Measurements from ENCODE around the gene SEMA3F.
A peak's percentile ranks its signal among the peaks of the same experiment; 100 is the strongest.
"Not testable (repeated sequence)": the region's sequence is repeated elsewhere in the genome, so short reads cannot be mapped to it uniquely, and the experiment has no call there.

Gene SEMA3F

DNA sequence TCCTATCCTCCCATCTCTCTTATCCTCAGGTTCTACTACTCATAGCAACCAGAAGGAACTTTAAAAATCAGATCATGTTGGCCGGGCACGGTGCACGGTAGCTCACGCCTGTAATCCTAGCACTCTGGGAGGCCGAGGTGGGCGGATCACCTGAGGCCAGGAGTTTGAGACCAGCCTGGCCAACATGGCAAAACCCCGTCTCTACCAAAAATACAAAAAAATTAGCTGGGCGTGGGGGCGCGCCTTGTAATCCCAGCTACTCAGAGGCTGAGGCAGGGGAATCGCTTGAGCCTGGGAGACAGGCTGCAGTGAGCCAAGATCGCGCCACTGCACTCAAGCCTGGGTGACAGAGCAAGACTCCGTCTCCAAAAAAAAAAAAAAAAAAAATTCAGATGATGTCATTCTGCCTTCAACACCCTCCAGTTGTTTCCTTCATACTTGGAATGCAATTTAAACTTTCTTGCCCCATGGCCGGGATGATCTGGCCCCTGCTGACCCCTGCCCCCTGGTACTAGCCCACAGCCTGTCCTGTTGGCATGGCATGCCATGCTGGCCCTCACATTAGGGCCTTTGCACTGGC is 73.2 kb downstream of the SEMA3F start:
- H3K4me1 Mint-ChIP-seq: peaks cover 67% of the 10 kb centered on the region
- not testable (repeated sequence) for ATAC-seq, H3K36me3 Mint-ChIP-seq, H3K9me3 Mint-ChIP-seq
- H3K4me3 Mint-ChIP-seq: peak overlapping the region; percentile 98
- H3K27me3 Mint-ChIP-seq: peaks cover 13% of the 10 kb centered on the region
- peak overlapping the region; percentile 88 for H3K27ac Mint-ChIP-seq

GRCh38 chr3:50229490-50229889 is 74.4 kb downstream of the SEMA3F start:
- peaks cover 71% of the 10 kb centered on the region for H3K4me1 Mint-ChIP-seq
- ATAC-seq: no peak
- H3K4me3 Mint-ChIP-seq: no peak overlapping the region
- H3K9me3 Mint-ChIP-seq: no peaks in the 10 kb centered on the region
- peaks cover 7% of the 10 kb centered on the region for H3K27me3 Mint-ChIP-seq
- no peaks in the 10 kb centered on the region for H3K36me3 Mint-ChIP-seq
- peak overlapping the region; percentile 59 for H3K27ac Mint-ChIP-seq

DNA sequence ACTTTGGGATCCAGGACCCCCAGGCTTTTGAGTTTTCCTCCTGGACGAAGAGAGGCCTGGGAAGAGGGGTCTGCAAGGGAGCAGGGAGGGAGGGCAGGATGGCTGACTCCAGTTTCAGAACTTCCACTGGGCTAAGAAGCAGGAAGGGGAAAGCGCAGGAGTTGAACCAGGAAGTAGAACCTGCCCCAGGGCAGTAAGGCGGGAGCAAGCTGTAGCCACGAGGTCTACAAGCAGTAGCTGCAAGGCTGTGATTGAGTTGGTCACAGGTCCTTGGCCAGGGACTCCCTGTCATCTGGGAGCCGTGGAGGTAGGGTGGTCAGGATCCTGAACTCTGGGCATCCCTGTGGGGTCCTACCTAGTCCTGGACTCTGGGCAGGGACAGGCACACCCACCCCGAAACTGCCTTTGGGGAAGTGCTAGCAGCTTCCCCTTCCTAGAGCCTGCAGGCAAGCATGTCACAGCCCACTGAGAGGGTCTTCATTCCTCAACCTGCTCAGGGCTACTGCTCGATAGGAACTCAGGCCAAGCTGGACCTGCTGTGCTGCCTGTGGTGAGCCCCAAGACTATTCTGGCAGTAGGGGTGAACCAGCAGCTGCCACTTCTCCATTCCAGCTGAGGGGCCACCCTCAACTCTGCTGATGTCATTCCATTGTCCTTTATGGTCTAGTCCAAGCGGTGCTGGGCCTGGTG is 75.1 kb downstream of the SEMA3F start:
- peak overlapping the region; percentile 59 for H3K27ac Mint-ChIP-seq
- ATAC-seq: no peak
- H3K9me3 Mint-ChIP-seq: no peaks in the 10 kb centered on the region
- H3K4me1 Mint-ChIP-seq: peaks cover 73% of the 10 kb centered on the region
- no peaks in the 10 kb centered on the region for H3K27me3 Mint-ChIP-seq
- H3K36me3 Mint-ChIP-seq: no peaks in the 10 kb centered on the region
- H3K4me3 Mint-ChIP-seq: no peak overlapping the region

GRCh38 chr3:50230794-50231125 is 75.6 kb downstream of the SEMA3F start:
- H3K4me1 Mint-ChIP-seq: peaks cover 73% of the 10 kb centered on the region
- no peaks in the 10 kb centered on the region for H3K9me3 Mint-ChIP-seq
- no peak for ATAC-seq
- no peaks in the 10 kb centered on the region for H3K36me3 Mint-ChIP-seq
- H3K27ac Mint-ChIP-seq: peak overlapping the region; percentile 59
- H3K27me3 Mint-ChIP-seq: no peaks in the 10 kb centered on the region
- no peak overlapping the region for H3K4me3 Mint-ChIP-seq

DNA sequence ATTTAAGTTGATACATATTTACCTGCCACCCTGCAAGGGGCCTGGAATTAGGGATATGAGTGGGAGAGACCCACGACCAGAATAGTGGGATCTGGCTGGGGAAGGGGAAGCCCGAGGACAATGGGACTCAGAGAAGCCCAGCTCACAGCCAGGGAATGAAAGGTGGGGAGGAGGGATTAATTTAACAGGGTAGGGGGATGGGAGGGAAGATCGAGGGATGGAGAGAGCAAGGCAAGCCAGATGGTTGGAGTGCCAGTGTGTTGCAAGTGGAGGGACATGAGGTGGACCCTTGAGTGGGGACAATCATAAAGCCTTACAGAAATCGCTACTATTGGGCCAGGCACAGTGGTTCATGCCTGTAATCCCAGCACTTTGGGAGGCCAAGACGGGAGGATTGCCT is 76.5 kb downstream of the SEMA3F start:
- ATAC-seq: no peak
- Mint-ChIP-seq H3K27ac (no peak overlapping the region), H3K4me3 (no peak overlapping the region), H3K9me3 (no peaks in the 10 kb centered on the region), H3K36me3 (peaks cover 2% of the 10 kb centered on the region), H3K4me1 (peaks cover 65% of the 10 kb centered on the region), H3K27me3 (no peaks in the 10 kb centered on the region)

DNA sequence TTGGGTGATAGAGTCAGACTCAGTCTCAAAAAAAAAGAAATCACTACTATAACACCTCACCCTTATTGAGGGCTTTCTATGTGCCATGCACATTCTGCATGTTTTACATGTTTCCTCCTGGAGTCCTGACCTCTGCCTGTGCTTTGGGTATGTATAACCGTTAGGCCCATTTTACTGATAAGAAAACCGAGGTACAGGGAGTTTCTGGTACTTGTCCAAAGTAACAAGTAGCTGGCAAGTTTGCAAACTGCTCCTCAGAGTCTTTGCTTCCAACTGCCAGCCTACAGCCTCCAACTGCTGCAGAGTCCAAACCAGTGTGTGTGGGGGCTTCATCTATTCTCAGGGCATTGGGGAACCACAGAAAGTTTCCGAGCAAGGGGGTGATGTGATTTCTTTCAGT is 77.2 kb downstream of the SEMA3F start:
- H3K9me3 Mint-ChIP-seq: no peaks in the 10 kb centered on the region
- no peak overlapping the region for H3K27ac Mint-ChIP-seq
- no peaks in the 10 kb centered on the region for H3K27me3 Mint-ChIP-seq
- H3K36me3 Mint-ChIP-seq: peaks cover 9% of the 10 kb centered on the region
- peaks cover 65% of the 10 kb centered on the region for H3K4me1 Mint-ChIP-seq
- no peak for ATAC-seq
- H3K4me3 Mint-ChIP-seq: no peak overlapping the region

DNA sequence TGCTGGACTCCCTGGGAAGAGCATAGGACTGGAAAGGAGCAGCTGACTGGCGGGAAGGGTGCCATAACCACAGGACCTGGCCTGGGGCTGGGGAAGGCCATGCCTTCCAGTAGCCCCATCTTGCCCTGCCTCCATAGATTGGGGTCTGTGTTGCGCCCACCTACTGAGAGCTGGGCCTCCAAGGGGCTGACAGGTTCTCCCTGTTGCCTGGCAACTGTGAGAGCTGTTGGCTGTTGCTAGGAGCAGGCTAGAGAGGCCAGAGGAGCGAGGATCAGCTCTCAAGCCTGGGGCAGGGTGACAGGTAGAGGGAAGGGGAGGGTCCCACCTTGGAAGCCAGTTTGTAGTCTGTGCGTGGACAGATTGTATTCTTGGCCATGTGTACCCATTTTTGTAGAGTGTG is 78.1 kb downstream of the SEMA3F start:
- Mint-ChIP-seq H3K27ac (no peak overlapping the region), H3K36me3 (peaks cover 18% of the 10 kb centered on the region), H3K27me3 (no peaks in the 10 kb centered on the region), H3K9me3 (no peaks in the 10 kb centered on the region), H3K4me3 (no peak overlapping the region), H3K4me1 (peaks cover 64% of the 10 kb centered on the region)
- ATAC-seq: no peak

- Mint-ChIP-seq H3K9me3 (no peaks in the 10 kb centered on the region), H3K4me1 (peaks cover 66% of the 10 kb centered on the region), H3K4me3 (peak within 1 kb of the TSS; percentile 98), H3K27me3 (no peaks in the 10 kb centered on the region), H3K36me3 (peaks cover 30% of the 10 kb centered on the region), H3K27ac (peak within 1 kb of the TSS; percentile 95)
- peak; percentile 97 for ATAC-seq
Observed at GRCh38 chr3:50235716-50236483, 80.8 kb downstream of the SEMA3F start, which contains the start of gene GNAI2. Gene GNAI2, plus strand, starts transcription at chr3:50236204. Its CDS starts 132 bp downstream, at chr3:50236336.

DNA sequence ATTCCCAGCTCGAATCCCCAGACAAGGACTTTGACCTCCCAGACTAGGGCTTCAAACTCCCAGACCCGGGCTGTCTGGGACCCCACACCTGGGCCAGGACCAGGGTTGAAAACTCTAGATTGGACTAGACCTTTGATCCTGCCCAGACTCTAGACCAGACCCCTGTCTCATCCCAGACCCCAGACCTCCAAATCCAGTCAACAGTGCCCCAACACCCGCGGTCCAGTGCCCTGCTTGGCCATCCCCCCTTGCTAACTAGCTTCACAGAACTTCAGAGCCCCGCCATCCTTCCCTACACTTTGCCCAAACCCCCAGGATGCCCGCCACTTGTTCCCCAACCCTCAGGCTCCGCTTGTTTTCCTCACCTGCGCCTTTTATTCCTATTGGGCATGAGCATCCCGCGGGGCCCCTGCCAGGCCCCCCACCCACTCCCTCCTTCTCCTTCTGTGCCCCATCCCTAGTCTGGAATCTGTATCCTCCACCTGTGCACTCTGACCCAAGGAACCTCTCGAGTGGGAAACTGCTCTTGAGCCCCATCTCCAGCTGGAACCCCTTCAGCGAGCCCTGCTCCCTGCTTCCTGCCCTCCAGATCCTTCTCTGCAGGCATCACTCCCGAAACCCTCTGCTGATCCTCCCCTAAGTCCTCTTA is 81.5 kb downstream of the SEMA3F start:
- H3K27ac Mint-ChIP-seq: peak overlapping the region; percentile 95
- H3K9me3 Mint-ChIP-seq: no peaks in the 10 kb centered on the region
- peaks cover 68% of the 10 kb centered on the region for H3K4me1 Mint-ChIP-seq
- no peaks in the 10 kb centered on the region for H3K27me3 Mint-ChIP-seq
- peaks cover 33% of the 10 kb centered on the region for H3K36me3 Mint-ChIP-seq
- no peak for ATAC-seq
- peak overlapping the region; percentile 98 for H3K4me3 Mint-ChIP-seq

GRCh38 chr3:50237133-50237651 is 82.1 kb downstream of the SEMA3F start:
- Mint-ChIP-seq H3K27ac (peak overlapping the region; percentile 95), H3K27me3 (no peaks in the 10 kb centered on the region), H3K4me3 (peak overlapping the region; percentile 98), H3K4me1 (peaks cover 74% of the 10 kb centered on the region), H3K9me3 (no peaks in the 10 kb centered on the region), H3K36me3 (peaks cover 33% of the 10 kb centered on the region)
- ATAC-seq: no peak

DNA sequence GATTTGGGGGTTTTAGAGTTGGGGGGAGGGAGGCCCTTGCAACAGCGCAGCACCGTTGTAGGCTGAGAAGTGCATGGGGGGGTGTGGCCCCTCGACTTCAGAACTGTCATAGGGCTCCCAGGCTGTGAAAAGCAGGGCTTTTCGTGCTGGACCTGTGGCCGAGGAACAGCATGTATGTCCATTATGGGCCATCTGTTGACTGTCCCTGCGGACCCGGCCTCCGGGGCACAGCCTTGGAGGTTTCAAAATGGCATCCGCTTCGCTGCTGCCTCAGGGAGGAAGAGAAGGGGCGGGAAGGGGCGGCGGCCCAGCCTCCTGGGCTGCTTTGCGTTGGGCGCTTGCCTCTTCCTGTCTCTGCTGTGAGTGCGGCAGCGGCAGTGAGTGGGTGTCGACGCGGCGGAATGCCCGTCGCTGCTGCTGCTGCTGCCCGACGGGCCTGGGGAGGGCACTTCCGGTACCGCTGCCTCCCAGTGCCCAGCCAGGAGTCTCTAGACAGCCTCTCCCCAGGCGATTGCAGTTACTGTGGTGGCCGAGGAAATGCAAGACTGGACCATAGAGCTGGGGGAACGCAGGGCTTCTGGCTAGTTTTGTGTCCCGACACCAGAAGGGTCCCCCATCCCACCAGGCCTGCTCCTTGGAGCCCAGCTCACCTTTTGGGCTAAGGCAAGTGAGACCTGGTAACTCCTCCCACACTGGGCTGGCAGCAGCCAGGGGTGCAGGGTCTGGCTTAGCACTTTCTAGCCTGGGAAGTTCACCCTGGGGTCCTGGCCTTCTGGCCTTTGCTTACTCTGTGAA is 82.8 kb downstream of the SEMA3F start:
- H3K4me1 Mint-ChIP-seq: peaks cover 75% of the 10 kb centered on the region
- H3K9me3 Mint-ChIP-seq: no peaks in the 10 kb centered on the region
- H3K4me3 Mint-ChIP-seq: peak overlapping the region; percentile 98
- H3K36me3 Mint-ChIP-seq: peaks cover 33% of the 10 kb centered on the region
- H3K27me3 Mint-ChIP-seq: no peaks in the 10 kb centered on the region
- H3K27ac Mint-ChIP-seq: peak overlapping the region; percentile 95
- peak; percentile 67 for ATAC-seq

DNA sequence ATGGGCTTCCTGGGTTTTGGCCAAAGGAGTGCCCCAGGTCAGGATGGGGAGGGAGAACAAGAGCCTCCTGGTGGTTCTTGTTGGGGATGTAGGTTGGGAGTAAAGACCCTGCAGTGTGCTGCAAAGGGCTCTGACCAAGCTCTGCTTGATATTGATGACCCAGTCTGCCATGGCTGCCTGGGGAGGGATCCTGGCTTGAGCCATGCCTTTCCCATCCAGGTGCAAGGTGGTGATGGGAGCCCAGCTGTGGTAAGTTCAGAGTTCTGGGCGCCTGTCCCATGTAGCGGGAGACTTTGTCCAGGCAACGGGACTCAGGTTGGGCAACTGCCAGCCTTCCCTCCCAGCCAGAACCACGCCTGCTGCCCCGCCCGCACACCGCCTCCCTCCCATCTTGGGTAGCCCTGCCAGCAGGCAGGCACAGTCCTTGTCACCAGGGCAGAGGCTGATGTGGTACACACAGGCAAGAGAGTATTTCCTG is 83.5 kb downstream of the SEMA3F start:
- peaks cover 75% of the 10 kb centered on the region for H3K4me1 Mint-ChIP-seq
- no peaks in the 10 kb centered on the region for H3K27me3 Mint-ChIP-seq
- H3K36me3 Mint-ChIP-seq: peaks cover 33% of the 10 kb centered on the region
- peak overlapping the region; percentile 98 for H3K4me3 Mint-ChIP-seq
- no peak for ATAC-seq
- peak overlapping the region; percentile 95 for H3K27ac Mint-ChIP-seq
- H3K9me3 Mint-ChIP-seq: no peaks in the 10 kb centered on the region

Data from stimulated activated memory B cell treated with anti-CD40 and anti-IgM and Interleukin-4, amounts not matched to agents 10 μg/mL and 1 μg/mL and 100 μg/mL, for 72 hours (primary cell).